Measurements from ENCODE around the gene SLC48A1.

SLC48A1 gene

DNA sequence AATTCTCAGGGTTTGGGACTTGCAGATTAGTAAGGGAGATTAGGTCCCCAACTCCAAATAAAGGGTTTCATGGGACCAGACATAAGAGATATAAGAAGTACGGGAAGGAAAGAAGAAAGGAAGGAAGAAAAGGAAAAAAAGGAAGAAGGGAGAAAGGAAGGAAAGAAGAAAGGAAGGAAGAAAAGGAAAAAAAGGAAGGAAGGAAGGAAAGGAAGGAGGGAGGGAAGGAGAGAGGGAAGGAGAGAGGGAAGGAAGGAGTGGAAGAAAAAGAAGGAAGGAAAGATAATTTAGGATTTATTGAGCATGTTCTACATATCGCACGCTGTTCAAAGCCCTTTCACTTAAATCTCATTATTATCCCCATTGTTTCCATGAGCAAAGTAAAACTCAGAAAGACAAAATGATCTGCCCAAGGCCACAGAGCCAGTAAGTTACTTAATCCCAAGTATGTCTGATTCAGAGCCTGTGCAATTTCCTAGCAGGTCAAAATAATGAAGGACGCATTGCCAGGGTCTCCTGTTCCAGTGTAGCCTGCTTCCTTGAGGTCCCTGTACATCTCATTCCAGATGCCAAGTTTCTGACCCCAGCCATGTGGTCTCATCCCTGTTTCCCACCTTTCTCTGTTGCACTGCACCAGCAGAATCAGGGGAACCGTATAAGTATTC is 50.5 kb downstream of the SLC48A1 start:
- no peak for DNase-seq (ENCODE audit: low spot score)

GRCh38 chr12:47824198-47824597 is 51.2 kb downstream of the SLC48A1 start:
- DNase-seq (ENCODE audit: low spot score): no peak

DNA sequence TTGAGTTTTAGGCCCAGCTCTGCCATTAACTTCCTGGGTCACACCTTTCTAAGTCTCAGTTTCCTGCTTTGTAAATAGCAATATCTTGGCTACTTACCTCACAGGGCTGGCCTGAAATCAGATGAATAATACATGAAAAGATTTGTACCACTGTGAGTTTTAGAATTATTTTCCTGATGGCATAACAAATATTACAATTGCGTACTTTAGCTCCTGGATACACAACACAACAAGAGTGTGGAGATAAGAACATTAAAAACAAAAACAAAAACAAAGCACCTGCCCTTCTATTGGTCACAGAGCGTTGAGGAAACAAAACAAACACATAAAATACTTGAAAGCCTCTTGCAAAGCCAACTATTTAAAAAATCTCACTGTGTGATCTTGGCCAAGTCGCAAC is 51.6 kb downstream of the SLC48A1 start:
- DNase-seq (ENCODE audit: low spot score): no peak

DNA sequence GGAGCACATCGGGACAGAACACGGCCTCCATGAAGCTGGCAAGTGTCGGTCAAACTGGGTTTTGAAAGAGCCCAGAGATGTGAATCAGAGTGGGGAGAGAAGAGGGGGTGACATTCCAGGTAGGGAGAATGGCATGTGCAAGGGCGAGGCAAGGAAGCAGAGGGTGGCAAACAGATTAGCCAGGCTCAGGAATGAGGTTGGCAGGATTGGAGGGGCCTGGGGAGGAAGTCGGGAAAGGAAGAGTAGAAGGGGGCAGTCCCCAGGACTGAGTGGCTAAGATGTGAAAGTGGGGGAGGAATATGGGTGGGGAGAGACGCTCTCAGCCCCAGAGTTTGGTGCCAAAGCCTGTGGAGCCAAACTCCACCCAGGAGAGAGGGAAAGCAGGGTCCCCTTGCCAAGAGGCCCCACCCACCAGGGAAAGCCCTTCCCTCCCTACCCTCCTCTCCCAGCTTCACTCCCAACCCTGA is 52.2 kb downstream of the SLC48A1 start:
- DNase-seq (ENCODE audit: low spot score): no peak

DNA sequence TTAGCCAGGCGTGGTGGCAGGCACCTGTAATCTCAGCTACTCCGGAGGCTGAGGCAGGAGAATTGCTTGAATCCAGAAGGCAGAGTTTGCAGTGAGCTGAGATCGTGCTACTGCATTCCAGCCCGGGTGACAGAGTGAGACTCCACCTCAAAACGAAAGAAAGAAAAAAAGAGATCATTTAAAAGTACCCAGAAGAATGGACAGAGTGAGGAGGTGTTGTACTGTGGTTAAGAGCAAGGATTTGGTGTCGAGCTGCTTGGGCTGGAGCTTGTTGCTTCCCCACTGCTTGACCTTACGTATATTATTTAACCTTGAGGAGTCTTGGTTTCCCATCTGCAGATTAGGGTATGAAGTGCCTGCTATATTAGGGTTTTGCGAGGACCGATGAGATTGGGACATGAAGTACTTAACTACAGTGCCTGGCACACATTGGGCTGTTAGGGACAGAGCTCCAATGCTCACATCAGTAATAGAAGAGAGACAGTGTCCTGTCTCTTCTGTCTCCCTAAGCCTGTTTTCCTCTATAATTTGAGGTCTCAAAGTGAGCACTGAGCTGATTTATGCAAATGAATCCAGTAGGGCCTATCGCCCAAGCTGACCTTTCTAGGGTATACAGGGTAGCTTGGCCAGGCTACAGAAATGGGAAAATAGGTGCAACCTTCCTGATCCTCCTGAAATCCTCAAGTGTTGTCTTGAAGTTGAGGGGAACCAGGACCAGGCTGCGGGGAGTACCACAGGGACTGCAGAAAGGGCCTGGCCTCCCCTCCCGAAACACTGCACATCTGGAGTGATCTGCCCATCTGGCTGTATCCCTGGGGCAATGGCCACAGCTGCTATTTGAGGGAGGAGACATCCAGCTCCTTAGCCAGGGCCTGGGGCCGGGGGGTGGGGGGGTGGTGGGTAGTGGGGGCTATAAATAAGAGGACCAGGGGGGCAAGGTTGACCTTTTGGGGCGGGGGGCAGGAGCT is 55.3 kb downstream of the SLC48A1 start:
- DNase-seq (ENCODE audit: low spot score): no peak

DNA sequence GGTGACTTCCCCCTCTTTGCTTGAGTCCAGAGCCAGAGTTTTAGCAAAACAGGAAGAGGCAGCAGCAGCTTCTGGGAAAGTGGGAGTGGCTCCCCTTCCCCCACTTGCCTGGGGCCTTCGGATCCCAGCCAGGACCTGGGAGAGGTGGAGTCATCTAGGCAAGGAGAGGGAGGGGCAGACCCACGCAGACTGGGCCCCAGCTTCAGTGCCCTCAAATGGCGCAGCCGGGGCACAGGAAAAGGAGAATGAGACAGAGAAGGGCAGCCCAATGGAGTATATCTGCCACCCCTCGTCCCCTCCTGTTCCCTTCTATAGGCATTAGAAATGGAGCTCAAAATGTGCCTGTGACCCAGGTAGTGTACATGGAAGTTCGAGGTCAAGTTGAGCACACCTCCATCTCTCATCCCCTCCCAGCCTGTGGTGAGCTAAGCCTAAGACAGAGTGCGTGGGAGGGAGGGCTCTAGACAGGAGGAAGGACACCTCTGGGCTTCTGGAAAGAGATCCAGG is 56.0 kb downstream of the SLC48A1 start:
- DNase-seq (ENCODE audit: low spot score): no peak

- DNase-seq (ENCODE audit: low spot score): no peak
These were observed 56.5 kb downstream of the SLC48A1 start for GRCh38 chr12:47829584-47829983.

All from SK-N-DZ (cell line).